AG08396 (cell line): ENCODE data around the gene FIBCD1.

Source experiments
- DNase-seq: peaks from one replicate; pipeline ENCODE4 v3.0.0; 2012; ENCODE audit warnings: low spot score, mixed read lengths

The FIBCD1 gene

GRCh38 chr9:130935648-130936271, 3.3 kb downstream of the FIBCD1 start:
- DNase-seq: no peak

- no peak for DNase-seq
These were observed 4.1 kb downstream of the FIBCD1 start for GRCh38 chr9:130934702-130935647.

- DNase-seq: no peak
These were observed 4.8 kb downstream of the FIBCD1 start for GRCh38 chr9:130934246-130934645.

- peak; percentile 91 for DNase-seq
These were observed 5.7 kb downstream of the FIBCD1 start for GRCh38 chr9:130933114-130934046.

- peak; percentile 88 for DNase-seq
These were observed 6.6 kb downstream of the FIBCD1 start for GRCh38 chr9:130932255-130933079.

GRCh38 chr9:130931508-130932254, 7.4 kb downstream of the FIBCD1 start:
- no peak for DNase-seq

GRCh38 chr9:130930804-130931349, 8.2 kb downstream of the FIBCD1 start:
- DNase-seq: no peak

GRCh38 chr9:130930132-130930803, 8.8 kb downstream of the FIBCD1 start:
- no peak for DNase-seq

GRCh38 chr9:130929571-130930038, 9.4 kb downstream of the FIBCD1 start:
- no peak for DNase-seq

- peak; percentile 72 for DNase-seq
These were observed 10.8 kb downstream of the FIBCD1 start for GRCh38 chr9:130927995-130928900.

- DNase-seq: no peak
These were observed 11.7 kb downstream of the FIBCD1 start for GRCh38 chr9:130927338-130927737.

- no peak for DNase-seq
These were observed 13.9 kb downstream of the FIBCD1 start for GRCh38 chr9:130925050-130925678.

- no peak for DNase-seq
These were observed 14.6 kb downstream of the FIBCD1 start for GRCh38 chr9:130924448-130924788.

- DNase-seq: no peak
These were observed 15.2 kb downstream of the FIBCD1 start for GRCh38 chr9:130923611-130924447.

- no peak for DNase-seq
These were observed 16.0 kb downstream of the FIBCD1 start for GRCh38 chr9:130922893-130923610.
